HepG2 (cell line): ENCODE measurements around the gene YIPF1. TPM values are rescaled to one million over a fixed set of nuclear protein-coding genes. Genes with fewer than 3 reads are reported as not detected.
"Not testable (repeated sequence)": the region's sequence is repeated elsewhere in the genome, so short reads cannot be mapped to it uniquely, and the experiment has no call there.

Experiments
- ATAC-seq: fragments of 200-7000 bp; cut with Tn5 transposase; 3 replicates; pipeline ENCODE4 v1.9.1; 2020; ENCODE audit warnings: mild to moderate bottlenecking, moderate library complexity
- BruUV-seq: library from RNA; stranded (reverse); fragments of 400-500 nt; replicated peaks from 2 replicates; lab custom pipeline; 2021; lab: Mats Ljungman, UMichigan
- CTCF ChIA-PET: fragments of 300-600 bp; formaldehyde crosslinking; extraction: SDS; loops from one replicate; lab custom pipeline; 2021; ENCODE audit warnings: low total read pairs, inconsistent platforms, low intra/inter-chr PET ratio; lab: Yijun Ruan, JAX
- POLR2A ChIA-PET: fragments of 350-600 bp; sonication (Branson Sonifier 250); formaldehyde crosslinking; loops from one replicate; lab custom pipeline; 2020; ENCODE audit warnings: antibody characterized with exemption, inconsistent platforms; lab: Yijun Ruan, JAX
- DNase-seq: peaks from one replicate; pipeline ENCODE4 v3.0.0-alpha.2; 2015; ENCODE audit warnings: low spot score
- FAIRE-seq: peaks from 3 replicates; lab custom pipeline; 2011; peaks lifted over from hg19 to GRCh38; lab: Jason Lieb, UNC
- H2AFZ ChIP-seq: one replicate; pipeline ENCODE4 v1.6.1; 2011; ENCODE audit warnings: low read length, inconsistent platforms
- H3K27ac ChIP-seq: fragments of 300-600 bp; 3 replicates; pipeline ENCODE4 v1.8.0; 2011; ENCODE audit warnings: mixed run types, mild to moderate bottlenecking, mixed read lengths, low read length, inconsistent platforms; ENCODE audit not compliant: insufficient read depth; ENCODE audit errors: extremely low read length
- H3K27me3 ChIP-seq, 2 experiments: fragments of 200-600 bp in 1 of 2; 2 replicates in 1 of 2; 3 replicates in 1 of 2; pipeline versions ENCODE4 v1.6.0 to v1.8.0; 2011; ENCODE audit warnings: low read length in 2 of 2, mild to moderate bottlenecking in 2 of 2, moderate library complexity in 2 of 2, inconsistent platforms in 1 of 2; ENCODE audit not compliant: insufficient read depth in 2 of 2, control insufficient read depth in 1 of 2
- H3K36me3 ChIP-seq, 2 experiments: fragments of 200-600 bp in 1 of 2; replicated peaks in 1 of 2; 2 replicates in 1 of 2; 3 replicates in 1 of 2; pipeline versions ENCODE4 v1.5.1 to v1.8.0; 2011; ENCODE audit warnings: low read length in 2 of 2, inconsistent platforms in 1 of 2; ENCODE audit not compliant: insufficient read depth in 2 of 2, control insufficient read depth in 1 of 2
- H3K4me1 ChIP-seq: 2 replicates; pipeline ENCODE4 v1.5.1; 2012; ENCODE audit warnings: low read length, inconsistent platforms; ENCODE audit not compliant: insufficient read depth
- H3K4me2 ChIP-seq: 2 replicates; pipeline ENCODE4 v1.6.0; 2011; ENCODE audit warnings: low read depth, low read length, inconsistent platforms
- H3K4me3 ChIP-seq, 3 experiments: fragments of 200-600 bp in 1 of 3; sonication (generic), shearing (Covaris generic) in 1 of 3; replicated peaks in 1 of 3; 2 replicates each; pipeline ENCODE4 v1.5.1; 2011 to 2016; ENCODE audit warnings: low read length in 3 of 3, inconsistent platforms in 2 of 3, low read depth in 2 of 3, mild to moderate bottlenecking in 2 of 3, control low read depth in 1 of 3, mixed read lengths in 1 of 3; ENCODE audit not compliant: insufficient read depth in 1 of 3
- H3K79me2 ChIP-seq: one replicate; pipeline ENCODE4 v1.6.1; 2011; ENCODE audit warnings: low read length, inconsistent platforms; ENCODE audit not compliant: insufficient read depth
- H3K9ac ChIP-seq: 2 replicates; pipeline ENCODE4 v1.6.0; 2011; ENCODE audit warnings: mild to moderate bottlenecking, low read depth, low read length, inconsistent platforms; ENCODE audit not compliant: insufficient read depth
- H3K9me3 ChIP-seq: 2 replicates; pipeline ENCODE4 v1.5.1; 2012; ENCODE audit warnings: mild to moderate bottlenecking, low read length
- H4K20me1 ChIP-seq: 2 replicates; pipeline ENCODE4 v1.6.0; 2011; ENCODE audit warnings: inconsistent platforms, mild to moderate bottlenecking, low read length, moderate library complexity; ENCODE audit not compliant: insufficient read depth
- ZNF121 ChIP-seq: sonication (generic); formaldehyde crosslinking; IDR thresholded peaks from 2 replicates; pipeline ENCODE4 v1.5.0; 2020; ENCODE audit warnings: mild to moderate bottlenecking, missing genetic modification reagents
- ZNF253 ChIP-seq: sonication (generic); formaldehyde crosslinking; IDR thresholded peaks from 2 replicates; pipeline ENCODE4 v1.8.0; 2022; ENCODE audit warnings: mild to moderate bottlenecking, missing genetic modification reagents, borderline replicate concordance
- ZNF431 ChIP-seq: sonication (generic); formaldehyde crosslinking; IDR thresholded peaks from 2 replicates; pipeline ENCODE4 v1.9.0; 2022; ENCODE audit warnings: missing genetic modification reagents, low read depth, mild to moderate bottlenecking, borderline replicate concordance
- WGBS: methylation state at CpG from one replicate; pipeline ENCODE4 v1.1.6; 2017; ENCODE audit warnings: low lambda C conversion rate; 5-methylcytosine and 5-hydroxymethylcytosine counted together
- in situ Hi-C: cut with HindIII; loops from 2 replicates; pipeline ENCODE4 v1.10.0; 2017; ENCODE audit warnings: low pct_unique_long_range_greater_than_20kb; ENCODE audit not compliant: extremely low pct_ligation_motif_present
- intact Hi-C: fragments of 100-400 bp; cut with micrococcal nuclease; formaldehyde crosslinking; loops from one replicate; pipeline ENCODE4 v1.10.0; 2022; ENCODE audit not compliant: unreplicated experiment
- polyA plus RNA-seq, 8 experiments: library from polyadenylated mRNA; depleted of rRNA in 3 of 8; stranded (reverse) in 7 of 8; unstranded in 1 of 8; fragments of >200 nt; fragmentation: Illumina TruSeq in 4 of 8; extraction: Trizol in 4 of 8; gene quantifications; 2 replicates each; pipeline versions ENCODE4 v1.2.1 to v1.2.3, GENCODE V29; 2011 to 2016; ENCODE audit warnings: low read depth in 4 of 8, missing spikeins in 1 of 8, mixed read lengths in 1 of 8; ENCODE audit not compliant: insufficient read depth in 1 of 8
- total RNA-seq, 5 experiments: library from RNA; depleted of rRNA; stranded (reverse); fragments of >200 nt; fragmentation: Illumina TruSeq; extraction: Trizol; gene quantifications; 2 replicates each; pipeline ENCODE4 v1.2.3, GENCODE V29; 2016; ENCODE audit warnings: low read depth in 1 of 5

Gene YIPF1
- total and polyA plus RNA-seq, 2 of the 13 experiments (the other 11 are each of a cell fraction or from before 2014, with no cell fraction given) = 21.1 to 31.9 TPM

DNA sequence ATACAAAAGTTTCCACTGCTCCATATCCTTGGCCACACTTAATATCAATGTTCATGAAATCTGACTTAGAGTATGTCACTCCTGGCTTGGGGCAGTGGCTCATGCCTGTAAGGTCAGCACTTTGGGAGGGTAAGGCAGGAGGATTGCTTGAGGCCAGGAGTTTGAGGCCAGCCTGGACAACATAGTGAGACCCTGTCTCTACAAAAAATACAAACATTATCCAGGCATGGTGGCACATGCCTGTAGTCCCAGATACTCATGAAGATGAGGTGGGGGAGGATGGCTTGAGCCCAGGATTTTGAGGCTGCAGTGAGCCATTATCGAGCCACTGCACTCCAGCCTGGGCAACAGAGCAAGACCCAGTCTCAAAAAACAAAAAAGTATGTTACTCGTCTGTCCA lies 14.4 kb downstream of the YIPF1 start:
- DNase-seq, H3K9ac ChIP-seq, CTCF ChIA-PET, intact Hi-C loops, in situ Hi-C loops, H3K4me2 ChIP-seq, H3K79me2 ChIP-seq, H3K27ac ChIP-seq, ATAC-seq, BruUV-seq, POLR2A ChIA-PET, H3K4me3 ChIP-seq, H3K9me3 ChIP-seq, FAIRE-seq, H4K20me1 ChIP-seq, H3K27me3 ChIP-seq, H2AFZ ChIP-seq, H3K4me1 ChIP-seq: not testable (repeated sequence)
- TF ChIP-seq ZNF121 (CRISPR knock-in tag) = 0 out of 2 replicates have a peak, but pooled peaks have one; percentile 18
- H3K36me3 ChIP-seq = peaks cover 5 to 21% of the 10 kb centered on the region in 2 experiments; a peak in 4 of 5 replicates
- WGBS = 94% methylated on average over 2 of the region's 2 CpGs

DNA sequence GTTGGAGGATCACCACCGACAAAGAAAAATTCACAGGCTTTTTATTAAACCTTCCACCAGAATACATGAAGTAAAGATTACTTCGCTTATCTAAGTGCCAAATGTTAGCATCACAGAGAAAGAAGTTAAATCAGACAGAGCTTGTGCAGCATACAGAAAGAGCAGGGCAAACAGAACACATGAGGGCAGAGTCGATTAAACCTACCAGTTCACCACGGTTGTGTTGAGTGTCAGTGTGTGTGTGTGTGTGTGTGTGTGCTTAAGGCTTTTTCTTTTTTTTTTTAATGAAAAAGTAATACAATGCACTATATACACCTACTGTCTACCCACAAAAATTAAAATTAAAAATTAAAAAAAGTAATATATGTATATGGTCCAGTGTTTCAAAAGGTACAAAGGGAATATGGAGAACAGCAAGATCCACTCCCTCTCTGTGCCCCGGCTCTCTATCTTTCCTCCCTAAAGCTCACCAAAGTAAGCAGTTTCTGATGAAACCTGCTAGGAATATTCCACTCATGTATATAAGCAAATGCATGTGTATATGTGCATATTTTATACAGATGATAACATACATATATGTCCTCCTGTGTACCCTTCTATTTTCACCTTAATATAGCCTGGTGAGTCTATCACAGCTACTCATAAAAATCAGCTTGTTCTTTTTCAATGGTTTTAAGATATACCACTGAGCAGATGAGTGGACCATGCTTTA lies 17.7 kb downstream of the YIPF1 start:
- FAIRE-seq = no peak
- Histone ChIP-seq H3K4me1 (no peaks in the 10 kb centered on the region), H3K79me2 (no peaks in the 10 kb centered on the region), H3K27me3 (no peaks in the 10 kb centered on the region), H3K9ac (no peak overlapping the region), H3K9me3 (no peaks in the 10 kb centered on the region), H3K36me3 (peaks cover 4 to 19% of the 10 kb centered on the region in 2 experiments; a peak in 3 of 5 replicates), H3K4me3 (no peak overlapping the region), H3K4me2 (no peak overlapping the region), H3K27ac (no peak overlapping the region), H2AFZ (no peak overlapping the region), H4K20me1 (no peaks in the 10 kb centered on the region)
- intact Hi-C loops (no loop called here), in situ Hi-C loops (no loop called here)
- no TSS peak for BruUV-seq
- no peak for ATAC-seq
- ChIA-PET POLR2A (interaction anchor here (0.7 kb wide), 1 partner anchor 47 kb away, joined by 3 read pairs; no protein-coding TSS in a partner anchor), CTCF (no interaction called here)
- TF ChIP-seq ZNF253 (CRISPR knock-in tag) (no peak), ZNF431 (no peak)
- 82% methylated on average over 5 of the region's 5 CpGs for WGBS
- no peak for DNase-seq
